CD1c-positive myeloid dendritic cell (primary cell): ENCODE data around the gene NDUFA5.

ENCODE experiments used
- DNase-seq: peaks from one replicate; pipeline ENCODE4 v3.0.0-alpha.2; 2016; ENCODE audit errors: extremely low spot score

The NDUFA5 gene

GRCh38 chr7:123505221-123505620 lies 52.4 kb downstream of the NDUFA5 start:
- DNase-seq = no peak

GRCh38 chr7:123502201-123502600 lies 55.4 kb downstream of the NDUFA5 start:
- no peak for DNase-seq

GRCh38 chr7:123500878-123501489 lies 56.6 kb downstream of the NDUFA5 start:
- no peak for DNase-seq

GRCh38 chr7:123499211-123499970 lies 58.2 kb downstream of the NDUFA5 start:
- DNase-seq = no peak

- DNase-seq = no peak
Observed at GRCh38 chr7:123498601-123499000, 59.0 kb downstream of the NDUFA5 start.

GRCh38 chr7:123498031-123498430 lies 59.6 kb downstream of the NDUFA5 start:
- DNase-seq = no peak

GRCh38 chr7:123494193-123494796 lies 63.3 kb downstream of the NDUFA5 start:
- peak; percentile 65 for DNase-seq

- no peak for DNase-seq
Observed at GRCh38 chr7:123492485-123492884, 65.1 kb downstream of the NDUFA5 start.
